GM19438 (cell line): ENCODE measurements around the gene RTP5.
"Not testable (repeated sequence)": the region's sequence is repeated elsewhere in the genome, so short reads cannot be mapped to it uniquely, and the experiment has no call there.

Experiments used
- ATAC-seq: cut with Tn5 transposase; IDR thresholded peaks from one replicate; pipeline ENCODE4 v1.9.1; 2021; ENCODE audit warnings: low read depth; ENCODE audit not compliant: unreplicated experiment

RTP5 gene

GRCh38 chr2:241869087-241869961, at the start of gene RTP5:
Gene RTP5, plus strand, starts transcription at chr2:241869729. Its CDS starts 28 bp downstream, at chr2:241869757.
- ATAC-seq = no peak

GRCh38 chr2:241819947-241820624, 49.4 kb upstream of the RTP5 start:
- ATAC-seq = not testable (repeated sequence)

- no peak for ATAC-seq
Measured at GRCh38 chr2:241820625-241821384, 48.7 kb upstream of the RTP5 start.

GRCh38 chr2:241821460-241822263, 47.9 kb upstream of the RTP5 start:
- no peak for ATAC-seq

GRCh38 chr2:241822264-241822623, 47.3 kb upstream of the RTP5 start:
- no peak for ATAC-seq

- ATAC-seq = not testable (repeated sequence)
Measured at GRCh38 chr2:241823531-241824437, 45.7 kb upstream of the RTP5 start.

- ATAC-seq = no peak
Measured at GRCh38 chr2:241827394-241827793, 42.1 kb upstream of the RTP5 start.

- ATAC-seq = no peak
Measured at GRCh38 chr2:241833101-241833663, 36.3 kb upstream of the RTP5 start.

GRCh38 chr2:241833756-241834526, 35.6 kb upstream of the RTP5 start:
- not testable (repeated sequence) for ATAC-seq

- no peak for ATAC-seq
Measured at GRCh38 chr2:241834527-241835210, 34.9 kb upstream of the RTP5 start.

GRCh38 chr2:241835611-241836010, 33.9 kb upstream of the RTP5 start:
- ATAC-seq = no peak

GRCh38 chr2:241836292-241836691, 33.2 kb upstream of the RTP5 start:
- ATAC-seq = no peak

- ATAC-seq = no peak
Measured at GRCh38 chr2:241837197-241837965, 32.1 kb upstream of the RTP5 start.

GRCh38 chr2:241841181-241842066, 28.1 kb upstream of the RTP5 start:
- no peak for ATAC-seq

GRCh38 chr2:241842067-241842415, 27.5 kb upstream of the RTP5 start:
- ATAC-seq = no peak

- no peak for ATAC-seq
Measured at GRCh38 chr2:241842620-241843211, 26.8 kb upstream of the RTP5 start.
